GM06990 (cell line): ENCODE measurements around the gene COL6A3.

Experiments used
- DNase-seq: peaks from one replicate; pipeline ENCODE4 v3.0.0-alpha.2; 2011; ENCODE audit not compliant: insufficient read length; ENCODE audit errors: extremely low read depth
- H3K27me3 ChIP-seq: replicated peaks from 2 replicates; pipeline ENCODE4 v1.6.0; 2011; ENCODE audit warnings: low read length; ENCODE audit not compliant: control insufficient read depth, insufficient read depth
- H3K36me3 ChIP-seq: 2 replicates; pipeline ENCODE4 v1.5.1; 2011; ENCODE audit warnings: low read length; ENCODE audit not compliant: control insufficient read depth, insufficient read depth
- H3K4me3 ChIP-seq: replicated peaks from 2 replicates; pipeline ENCODE4 v1.5.1; 2011; ENCODE audit warnings: low read depth, mild to moderate bottlenecking, control low read depth, low read length
- CTCF ChIP-seq: IDR thresholded peaks from 2 replicates; pipeline ENCODE4 v1.5.1; 2011; ENCODE audit warnings: low read length, control low read depth, mild to moderate bottlenecking, inconsistent platforms; ENCODE audit not compliant: insufficient read depth, poor library complexity, severe bottlenecking

The COL6A3 gene

GRCh38 chr2:237300739-237301138, 113.2 kb downstream of the COL6A3 start:
- no peak for DNase-seq
- H3K36me3 ChIP-seq, result no peaks in the 10 kb centered on the region
- no peaks in the 10 kb centered on the region for H3K27me3 ChIP-seq
- no peak overlapping the region for H3K4me3 ChIP-seq
- no peak for TF ChIP-seq CTCF

GRCh38 chr2:237299906-237300305, 114.1 kb downstream of the COL6A3 start:
- no peaks in the 10 kb centered on the region for H3K36me3 ChIP-seq
- no peak overlapping the region for H3K4me3 ChIP-seq
- DNase-seq, result no peak
- no peaks in the 10 kb centered on the region for H3K27me3 ChIP-seq
- no peak for TF ChIP-seq CTCF

GRCh38 chr2:237298151-237299118, 115.5 kb downstream of the COL6A3 start:
- no peak overlapping the region for H3K4me3 ChIP-seq
- no peak for DNase-seq
- no peaks in the 10 kb centered on the region for H3K36me3 ChIP-seq
- H3K27me3 ChIP-seq, result no peaks in the 10 kb centered on the region
- no peak for TF ChIP-seq CTCF

- H3K27me3 ChIP-seq, result no peaks in the 10 kb centered on the region
- TF ChIP-seq CTCF, result no peak
- no peak for DNase-seq
- no peaks in the 10 kb centered on the region for H3K36me3 ChIP-seq
- H3K4me3 ChIP-seq, result no peak overlapping the region
These were observed 116.4 kb downstream of the COL6A3 start for GRCh38 chr2:237297421-237298150.

- no peak for TF ChIP-seq CTCF
- no peaks in the 10 kb centered on the region for H3K36me3 ChIP-seq
These were observed 117.2 kb downstream of the COL6A3 start for GRCh38 chr2:237296756-237297155.

More at GRCh38 chr2:237296756-237297155, 117.2 kb downstream of the COL6A3 start:
- no peak overlapping the region for H3K4me3 ChIP-seq
- DNase-seq, result no peak
- H3K27me3 ChIP-seq, result no peaks in the 10 kb centered on the region
